GM03348 (cell line): ENCODE measurements around the gene CDK13.
A peak's percentile ranks its signal among the peaks of the same experiment; 100 is the strongest.

Experiments used
- DNase-seq: peaks from one replicate; pipeline ENCODE4 v3.0.0; 2012; ENCODE audit warnings: low spot score

Gene CDK13

DNA sequence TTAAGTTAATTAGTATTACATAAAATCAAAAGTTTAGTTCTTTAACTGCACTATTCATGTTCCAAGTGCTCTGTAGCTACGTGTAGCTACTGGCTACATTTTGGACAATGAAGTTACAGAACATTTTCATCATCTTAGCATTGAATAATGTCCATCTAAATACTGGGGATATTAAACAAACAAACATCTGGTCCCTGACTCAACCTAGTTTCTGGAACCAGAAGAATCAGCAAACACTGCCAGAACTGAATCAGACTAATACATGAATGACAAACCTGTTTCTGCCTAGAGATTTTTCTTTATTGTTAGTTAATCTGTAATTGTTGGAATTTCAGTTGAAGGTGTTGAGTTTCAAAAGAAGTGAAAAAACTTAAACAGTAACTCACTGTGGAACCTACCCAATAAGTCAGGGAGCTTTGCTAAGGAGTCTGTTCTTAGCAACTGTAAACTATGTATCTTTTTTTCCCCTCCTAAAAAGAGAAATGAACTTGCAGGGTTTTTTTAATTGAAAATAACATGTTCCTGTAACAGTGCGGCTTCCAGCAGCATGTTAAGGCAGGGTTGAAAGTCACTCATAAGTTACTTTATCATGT, 58.3 kb downstream of the CDK13 start:
- DNase-seq, result peak; percentile 56

DNA sequence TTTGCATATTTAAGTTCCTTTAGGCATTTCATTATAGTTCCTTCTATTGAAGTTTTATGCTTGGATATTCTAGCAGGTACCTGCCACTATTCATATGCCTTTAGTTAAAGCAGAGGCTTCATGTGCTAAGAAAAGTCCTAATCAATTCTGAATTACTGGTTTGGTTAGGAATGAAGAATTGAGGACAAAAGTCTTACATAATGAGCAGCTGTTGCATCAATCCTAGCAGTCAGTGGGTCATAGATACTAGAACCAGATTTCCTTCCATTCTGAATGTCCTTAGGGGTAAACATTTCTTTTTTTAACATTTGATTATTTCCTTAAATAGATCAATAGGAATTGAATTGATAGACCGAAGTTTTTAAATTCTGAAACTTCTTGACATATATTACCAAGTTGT, 59.2 kb downstream of the CDK13 start:
- peak; percentile 24 for DNase-seq

DNA sequence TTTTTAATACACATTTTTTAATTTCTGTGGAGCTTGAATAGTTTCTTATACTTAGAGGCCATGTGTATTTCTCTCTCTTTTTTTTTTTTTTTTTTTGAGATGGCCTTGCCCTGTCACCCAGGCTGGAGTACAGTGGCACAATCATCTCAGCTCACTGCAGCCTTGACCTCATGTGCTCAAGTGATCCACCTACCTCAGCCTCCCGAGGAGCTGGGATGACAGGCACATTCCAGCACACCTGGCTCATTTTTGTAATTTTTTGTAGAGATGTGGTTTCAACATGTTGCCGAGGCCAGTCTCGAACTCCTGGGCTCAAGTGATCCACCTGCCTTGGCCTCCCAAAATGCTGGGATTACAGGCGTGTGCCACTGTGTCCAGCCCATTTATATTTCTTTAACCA, 64.3 kb downstream of the CDK13 start:
- DNase-seq, result no peak

DNA sequence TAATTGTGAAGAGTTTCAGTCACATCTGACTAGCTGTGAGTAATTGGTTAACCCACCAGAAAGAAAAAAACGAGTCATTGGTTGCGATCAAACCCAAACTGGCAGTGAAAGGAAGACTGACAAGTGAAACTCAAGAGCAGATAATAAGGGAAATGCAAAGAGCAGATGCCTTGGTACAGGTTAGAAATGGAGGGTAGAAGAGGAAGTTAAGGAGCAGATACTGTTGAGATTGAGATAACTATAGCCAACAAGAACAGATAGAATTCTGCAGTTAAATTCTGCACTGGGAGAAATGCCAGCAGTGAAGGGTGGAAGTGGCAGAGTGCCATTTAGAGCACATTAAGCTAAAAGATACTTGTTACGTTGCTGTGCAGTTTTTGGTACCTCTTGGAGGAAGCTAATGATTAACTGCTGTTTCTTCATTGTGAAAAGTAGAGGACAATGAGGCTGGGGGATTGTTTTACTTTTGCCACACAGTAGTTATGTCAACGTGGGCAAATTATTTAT, 65.8 kb downstream of the CDK13 start:
- DNase-seq, result peak; percentile 29

- DNase-seq, result no peak
These were observed 69.5 kb downstream of the CDK13 start for GRCh38 chr7:40019558-40019957.

GRCh38 chr7:40024048-40024447, 74.0 kb downstream of the CDK13 start:
- DNase-seq, result no peak

DNA sequence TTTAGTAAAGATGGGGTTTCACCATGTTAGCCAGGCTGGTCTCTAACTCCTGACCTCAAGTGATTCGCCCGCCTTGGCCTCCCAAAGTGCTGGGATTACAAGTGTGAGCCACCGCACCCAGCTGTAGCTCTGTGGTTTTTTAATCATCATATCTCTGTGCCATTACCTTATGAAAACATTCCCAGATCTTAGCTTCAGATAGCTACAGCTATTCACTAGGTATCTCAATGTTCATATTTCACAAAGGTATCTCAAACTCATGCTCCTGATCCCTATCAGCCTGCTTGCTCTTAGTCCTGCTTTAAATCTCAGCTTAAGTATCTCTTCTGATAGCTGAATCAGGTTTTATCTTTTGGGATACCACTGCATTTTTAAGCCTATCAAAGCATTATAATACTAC, 74.8 kb downstream of the CDK13 start:
- DNase-seq, result no peak

DNA sequence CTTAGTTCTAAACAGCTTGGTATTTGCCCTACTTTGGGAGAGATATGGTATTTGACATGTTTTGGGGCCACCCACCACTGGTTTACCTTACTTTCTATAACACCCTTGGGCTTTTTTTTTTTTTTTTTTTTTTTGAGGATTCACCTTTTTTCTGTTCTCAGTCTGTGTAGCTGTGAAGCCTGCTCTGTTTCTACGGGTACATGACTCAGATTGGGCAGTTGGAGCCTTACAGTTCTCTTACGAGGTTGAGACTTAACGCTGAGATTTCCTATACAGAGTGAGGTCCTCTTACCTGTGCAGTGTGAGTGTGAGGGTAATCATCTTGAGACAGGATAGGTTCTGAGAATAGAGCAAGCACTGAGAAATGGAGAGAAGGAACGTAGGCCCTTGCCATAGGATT, 77.5 kb downstream of the CDK13 start:
- DNase-seq, result no peak

DNA sequence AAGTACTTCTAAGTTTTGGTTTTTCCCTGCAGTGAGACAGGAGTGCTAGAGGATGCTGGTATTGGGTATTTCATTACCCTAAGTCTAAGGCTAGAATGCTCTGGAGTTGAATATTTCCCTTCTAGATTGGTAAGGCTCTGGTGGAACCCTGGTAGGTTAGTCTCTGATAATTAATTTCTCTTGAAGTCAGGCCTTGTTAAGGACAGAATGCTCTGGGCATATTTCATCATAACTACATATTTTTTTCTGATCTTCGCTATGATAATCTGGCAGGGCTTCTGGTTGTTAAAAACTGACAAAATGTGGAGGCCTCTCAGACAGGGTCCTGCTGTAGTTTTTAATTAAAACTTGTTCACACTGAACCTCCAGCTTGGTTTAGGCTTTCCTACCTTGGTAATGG, 83.8 kb downstream of the CDK13 start:
- DNase-seq, result peak; percentile 5

- no peak for DNase-seq
These were observed 91.4 kb downstream of the CDK13 start for GRCh38 chr7:40041456-40041855.

DNA sequence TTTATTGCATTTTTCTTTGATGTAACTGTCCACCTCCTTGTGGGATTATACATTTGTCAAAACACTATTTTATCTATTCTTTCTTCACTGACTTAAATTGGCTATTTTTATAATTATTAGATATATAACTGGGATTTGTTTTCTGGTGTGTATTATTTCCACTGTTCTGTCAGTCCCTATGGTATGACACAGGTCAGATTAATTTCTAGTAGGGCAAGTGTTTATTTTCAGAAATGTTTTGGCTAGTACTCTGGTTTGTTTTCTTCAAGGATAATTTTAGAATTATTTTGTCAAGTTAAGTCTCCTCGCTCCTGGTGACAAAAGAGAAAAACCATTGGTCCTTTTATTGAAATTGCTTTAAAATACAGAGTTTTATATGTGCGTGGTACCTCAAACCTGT, 93.1 kb downstream of the CDK13 start:
- DNase-seq, result no peak

GRCh38 chr7:40047661-40048060, 97.6 kb downstream of the CDK13 start:
- no peak for DNase-seq

DNA sequence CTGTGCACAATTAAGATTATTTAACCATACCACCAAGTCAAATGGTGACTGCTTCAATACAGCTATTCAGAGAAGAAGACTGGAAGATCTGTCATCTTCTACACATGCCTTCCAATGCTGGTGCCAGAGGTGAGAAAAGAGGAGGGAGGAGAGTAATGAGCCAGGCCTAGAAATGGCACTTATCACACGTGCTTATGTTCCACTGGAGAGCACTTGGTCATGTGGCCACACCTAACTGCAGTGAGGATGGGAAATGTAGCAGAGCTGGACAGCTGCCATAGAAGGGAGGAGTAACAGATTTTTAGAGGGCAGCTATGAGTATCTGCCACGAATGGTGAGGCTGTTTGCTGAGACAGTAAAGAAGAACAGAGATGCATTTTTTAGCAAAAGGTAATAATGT, 107.2 kb downstream of the CDK13 start:
- peak; percentile 11 for DNase-seq

DNA sequence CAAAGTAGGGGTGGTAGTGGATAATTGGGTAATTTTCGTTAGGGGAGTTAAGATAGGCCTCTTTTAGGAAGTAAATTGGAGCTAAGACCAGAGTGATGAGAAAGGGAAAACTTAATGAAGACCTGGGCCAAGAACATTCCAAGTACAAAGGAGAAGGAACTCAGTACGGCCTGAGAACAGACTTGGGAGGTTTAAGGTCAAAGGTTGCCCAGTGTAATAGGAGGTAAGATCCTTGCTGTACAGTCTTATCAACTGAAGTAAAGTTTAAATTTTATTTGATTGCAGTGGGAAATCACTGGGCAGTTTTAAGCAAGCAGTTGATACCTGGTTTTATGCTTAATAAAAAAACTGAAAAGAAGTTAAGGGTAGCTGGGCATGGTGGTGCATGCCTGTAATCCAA, 108.0 kb downstream of the CDK13 start:
- no peak for DNase-seq

GRCh38 chr7:40058636-40059035, 108.6 kb downstream of the CDK13 start:
- no peak for DNase-seq

GRCh38 chr7:40059057-40059456, 109.0 kb downstream of the CDK13 start:
- no peak for DNase-seq

- DNase-seq, result no peak
These were observed 122.2 kb downstream of the CDK13 start for GRCh38 chr7:40072268-40072667.

DNA sequence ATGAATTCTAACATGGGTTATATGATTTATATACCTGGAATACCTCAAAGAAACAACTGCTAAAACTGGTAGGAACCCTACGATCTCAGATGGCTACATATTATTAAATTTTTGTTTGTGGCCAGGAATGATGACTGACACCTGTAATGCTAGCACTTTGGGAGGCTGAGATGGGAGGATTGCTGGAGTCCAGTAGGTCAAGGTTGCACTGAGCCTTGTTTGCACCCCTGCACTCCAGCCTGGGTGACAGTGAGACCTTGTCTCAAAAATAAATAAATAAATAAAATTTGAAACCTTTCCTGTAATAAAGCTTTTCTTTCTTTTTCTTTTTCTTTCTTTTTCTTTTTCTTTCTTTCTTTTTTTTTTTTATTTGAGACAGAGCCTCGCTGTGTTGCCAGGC, 123.2 kb downstream of the CDK13 start:
- no peak for DNase-seq

GRCh38 chr7:40077849-40078248, 127.8 kb downstream of the CDK13 start:
- no peak for DNase-seq

- DNase-seq, result no peak
These were observed 142.1 kb downstream of the CDK13 start for GRCh38 chr7:40092182-40092581.

GRCh38 chr7:40093631-40094350, 143.7 kb downstream of the CDK13 start:
- DNase-seq, result no peak

- DNase-seq, result no peak
These were observed 145.2 kb downstream of the CDK13 start for GRCh38 chr7:40095230-40095629.

GRCh38 chr7:40095695-40096327, 145.8 kb downstream of the CDK13 start:
- no peak for DNase-seq
